Suprapubic skin (tissue), 4 donors: Measurements from ENCODE around the gene SOWAHA. TPM values are rescaled to one million over a fixed set of nuclear protein-coding genes. Genes with fewer than 3 reads are reported as not detected.

Source experiments
- DNase-seq, 2 donors: peaks; one replicate each; pipeline ENCODE4 v3.0.0-alpha.2; 2019; ENCODE audit warnings: low spot score in 2 of 2
- H3K27ac ChIP-seq: fragments of 200-600 bp; sonication (generic); one replicate; pipeline ENCODE4 v1.5.1; 2019
- H3K27me3 ChIP-seq: fragments of 200-600 bp; sonication (generic); one replicate; pipeline ENCODE4 v1.5.1; 2019
- H3K36me3 ChIP-seq: fragments of 200-600 bp; sonication (generic); one replicate; pipeline ENCODE4 v1.5.1; 2019
- H3K4me1 ChIP-seq: fragments of 200-600 bp; sonication (generic); one replicate; pipeline ENCODE4 v1.5.1; 2019
- H3K4me3 ChIP-seq: fragments of 200-600 bp; sonication (generic); one replicate; pipeline ENCODE4 v1.5.1; 2019; ENCODE audit warnings: mild to moderate bottlenecking
- H3K9me3 ChIP-seq: fragments of 200-600 bp; sonication (generic); one replicate; pipeline ENCODE4 v1.5.1; 2019
- EP300 ChIP-seq: sonication (generic); formaldehyde crosslinking; IDR thresholded peaks from one replicate; pipeline ENCODE4 v1.6.1; 2017; ENCODE audit warnings: antibody characterized with exemption
- POLR2A ChIP-seq, 2 donors: fragments of 450-650 bp; IDR thresholded peaks; one replicate each; pipeline ENCODE4 v1.6.1; 2017; ENCODE audit warnings: antibody characterized with exemption in 2 of 2, mild to moderate bottlenecking in 2 of 2, moderate library complexity in 2 of 2
- POLR2AphosphoS5 ChIP-seq, 3 donors: sonication (generic); formaldehyde crosslinking; IDR thresholded peaks; one replicate each; pipeline ENCODE4 v1.6.1; 2017; ENCODE audit warnings: antibody characterized with exemption in 3 of 3
- WGBS: methylation state at CpG from one replicate; pipeline ENCODE4 v1.1.5; 2018; 5-methylcytosine and 5-hydroxymethylcytosine counted together
- total RNA-seq, 4 donors: library from RNA; depleted of rRNA; stranded (reverse); fragments of >200 nt; gene quantifications; one replicate each; pipeline ENCODE4 v1.1.0, GENCODE V29; 2016
- TF ChIP-seq, protein P1 (sequence below), 2 donors: fragments of 200-600 bp in 1 of 2; fragments of 450-650 bp in 1 of 2; sonication (generic) in 1 of 2; IDR thresholded peaks; one replicate each; pipeline ENCODE4 v1.5.1; 2016 to 2019; ENCODE audit warnings: antibody characterized with exemption in 2 of 2, mild to moderate bottlenecking in 1 of 2, moderate library complexity in 1 of 2

The SOWAHA gene
- total RNA-seq, 4 donors from 2014 or later = 0.23 to 0.93 (median 0.48) TPM; not detected in 1

DNA sequence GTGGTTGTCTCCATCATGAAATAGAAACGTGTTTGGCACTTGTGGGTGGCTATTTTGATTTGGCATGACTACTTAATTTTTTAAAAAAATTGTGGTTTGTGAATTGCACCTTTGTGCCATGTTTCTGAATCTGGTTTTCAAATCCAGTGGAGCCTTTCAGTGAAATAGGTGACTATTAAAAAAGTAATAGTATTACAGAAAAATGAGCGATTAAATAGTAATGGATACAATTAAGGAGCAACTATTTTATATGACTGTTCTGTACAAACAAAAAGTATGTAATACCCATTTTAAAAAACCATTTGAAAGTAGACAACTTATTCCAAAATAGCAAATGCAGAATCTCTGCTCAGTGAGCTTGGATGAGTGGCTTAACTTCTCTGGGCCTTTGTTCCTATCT, 3.0 kb downstream of the SOWAHA start:
- peaks cover 32% of the 10 kb centered on the region for H3K27me3 ChIP-seq
- H3K4me1 ChIP-seq = peaks cover 29% of the 10 kb centered on the region

DNA sequence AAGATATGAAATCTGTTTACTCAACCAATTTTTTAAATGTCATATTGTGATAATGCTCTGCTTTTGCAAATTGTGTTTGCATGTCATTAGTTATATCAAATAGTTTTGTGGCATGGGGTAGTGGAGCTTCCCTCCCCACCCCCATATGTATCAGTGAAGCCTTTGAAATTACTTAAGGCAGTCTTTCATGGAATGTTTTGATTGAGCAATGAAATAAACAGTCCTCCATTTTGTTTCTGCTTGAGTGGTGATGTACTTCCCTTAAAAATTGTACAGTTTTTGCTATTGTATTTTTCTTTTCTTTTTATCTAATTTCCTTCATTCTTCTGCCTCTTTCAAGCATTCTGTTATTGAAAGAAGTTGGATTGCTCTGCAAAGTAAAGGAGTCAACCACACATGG, 3.5 kb downstream of the SOWAHA start:
- Histone ChIP-seq H3K27ac (no peak overlapping the region), H3K4me1 (peaks cover 29% of the 10 kb centered on the region), H3K36me3 (no peaks in the 10 kb centered on the region), H3K9me3 (no peaks in the 10 kb centered on the region), H3K27me3 (peaks cover 28% of the 10 kb centered on the region), H3K4me3 (no peak overlapping the region)
- no peak for DNase-seq
- TF ChIP-seq, protein P1, sequence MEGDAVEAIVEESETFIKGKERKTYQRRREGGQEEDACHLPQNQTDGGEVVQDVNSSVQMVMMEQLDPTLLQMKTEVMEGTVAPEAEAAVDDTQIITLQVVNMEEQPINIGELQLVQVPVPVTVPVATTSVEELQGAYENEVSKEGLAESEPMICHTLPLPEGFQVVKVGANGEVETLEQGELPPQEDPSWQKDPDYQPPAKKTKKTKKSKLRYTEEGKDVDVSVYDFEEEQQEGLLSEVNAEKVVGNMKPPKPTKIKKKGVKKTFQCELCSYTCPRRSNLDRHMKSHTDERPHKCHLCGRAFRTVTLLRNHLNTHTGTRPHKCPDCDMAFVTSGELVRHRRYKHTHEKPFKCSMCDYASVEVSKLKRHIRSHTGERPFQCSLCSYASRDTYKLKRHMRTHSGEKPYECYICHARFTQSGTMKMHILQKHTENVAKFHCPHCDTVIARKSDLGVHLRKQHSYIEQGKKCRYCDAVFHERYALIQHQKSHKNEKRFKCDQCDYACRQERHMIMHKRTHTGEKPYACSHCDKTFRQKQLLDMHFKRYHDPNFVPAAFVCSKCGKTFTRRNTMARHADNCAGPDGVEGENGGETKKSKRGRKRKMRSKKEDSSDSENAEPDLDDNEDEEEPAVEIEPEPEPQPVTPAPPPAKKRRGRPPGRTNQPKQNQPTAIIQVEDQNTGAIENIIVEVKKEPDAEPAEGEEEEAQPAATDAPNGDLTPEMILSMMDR (IDR thresholded peaks at IDR 0.05) = no peak
- TF ChIP-seq EP300 = no peak
- no peak for TF ChIP-seq POLR2AphosphoS5 (IDR thresholded peaks at IDR 0.05)
- TF ChIP-seq POLR2A (IDR thresholded peaks at IDR 0.05) = no peak

More for the DNA sequence above, 3.0 kb downstream of the SOWAHA start:
- TF ChIP-seq POLR2A (IDR thresholded peaks at IDR 0.05) = no peak
- TF ChIP-seq POLR2AphosphoS5 (IDR thresholded peaks at IDR 0.05) = no peak
- TF ChIP-seq EP300 = no peak
- TF ChIP-seq, protein P1 (IDR thresholded peaks at IDR 0.05) = no peak
- Histone ChIP-seq H3K36me3 (no peaks in the 10 kb centered on the region), H3K4me3 (no peak overlapping the region), H3K9me3 (no peaks in the 10 kb centered on the region), H3K27ac (no peak overlapping the region)
- DNase-seq = no peak
- WGBS = 85% methylated on average over 2 of the region's 2 CpGs

DNA sequence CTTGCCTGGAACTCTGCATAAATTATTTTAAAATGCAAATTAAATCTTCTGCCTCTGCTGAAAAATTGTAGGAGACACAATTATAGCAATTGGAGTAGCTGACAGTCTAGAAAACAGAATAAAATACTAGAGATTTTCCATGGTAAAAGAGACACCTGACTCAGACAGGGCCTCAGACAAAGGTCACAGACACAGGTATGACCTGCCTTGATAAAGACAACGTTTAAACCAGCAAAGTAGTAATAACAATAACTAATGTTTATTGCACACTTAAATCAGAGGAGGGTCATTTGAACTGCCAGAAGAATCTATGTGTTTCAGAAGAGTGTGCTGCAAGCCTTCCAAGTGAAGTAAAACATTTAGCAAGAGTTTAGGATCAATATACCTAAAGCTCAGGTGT, 3.9 kb downstream of the SOWAHA start:
- Histone ChIP-seq H3K36me3 (no peaks in the 10 kb centered on the region), H3K9me3 (no peaks in the 10 kb centered on the region), H3K27ac (no peak overlapping the region), H3K4me3 (no peak overlapping the region), H3K4me1 (peaks cover 29% of the 10 kb centered on the region), H3K27me3 (peaks cover 23% of the 10 kb centered on the region)
- WGBS = 61% methylated on average over 1 of the region's 1 CpG
- no peak for DNase-seq
- TF ChIP-seq EP300 = no peak
- TF ChIP-seq, protein P1 (IDR thresholded peaks at IDR 0.05) = no peak
- no peak for TF ChIP-seq POLR2A (IDR thresholded peaks at IDR 0.05)
- TF ChIP-seq POLR2AphosphoS5 (IDR thresholded peaks at IDR 0.05) = no peak

DNA sequence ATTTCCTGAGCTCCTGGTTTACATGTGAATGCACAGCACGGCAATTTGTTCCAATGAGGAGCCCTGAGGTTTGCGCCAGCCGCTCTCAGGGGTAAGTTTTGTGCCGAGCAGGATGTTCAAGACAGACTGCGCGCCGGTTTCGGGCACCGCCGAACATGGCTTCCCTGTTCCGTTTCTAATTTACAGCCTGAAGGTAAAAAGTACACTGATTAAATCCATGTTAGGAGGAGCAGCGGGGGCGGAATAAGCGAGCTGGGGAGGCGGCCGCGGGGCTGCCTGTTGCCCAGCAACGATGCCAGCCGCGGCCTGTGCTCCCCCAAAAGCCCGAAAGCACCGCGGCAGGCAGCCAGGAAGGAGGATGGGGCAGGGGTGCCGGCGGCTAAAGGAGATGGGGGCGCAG, 6.4 kb downstream of the SOWAHA start:
- TF ChIP-seq EP300 (no peak), POLR2A (IDR thresholded peaks at IDR 0.05) (no peak), POLR2AphosphoS5 (IDR thresholded peaks at IDR 0.05) (no peak)
- TF ChIP-seq, protein P1 (IDR thresholded peaks at IDR 0.05) = no peak
- H3K27me3 ChIP-seq = peaks cover 3% of the 10 kb centered on the region
- H3K4me1 ChIP-seq = peaks cover 18% of the 10 kb centered on the region
- no peak overlapping the region for H3K4me3 ChIP-seq
- H3K27ac ChIP-seq = no peak overlapping the region
- peak in 1 of 2 donors; percentile 74 for DNase-seq
- WGBS = 32% methylated on average over 26 of the region's 26 CpGs
- H3K9me3 ChIP-seq = no peaks in the 10 kb centered on the region
- no peaks in the 10 kb centered on the region for H3K36me3 ChIP-seq

DNA sequence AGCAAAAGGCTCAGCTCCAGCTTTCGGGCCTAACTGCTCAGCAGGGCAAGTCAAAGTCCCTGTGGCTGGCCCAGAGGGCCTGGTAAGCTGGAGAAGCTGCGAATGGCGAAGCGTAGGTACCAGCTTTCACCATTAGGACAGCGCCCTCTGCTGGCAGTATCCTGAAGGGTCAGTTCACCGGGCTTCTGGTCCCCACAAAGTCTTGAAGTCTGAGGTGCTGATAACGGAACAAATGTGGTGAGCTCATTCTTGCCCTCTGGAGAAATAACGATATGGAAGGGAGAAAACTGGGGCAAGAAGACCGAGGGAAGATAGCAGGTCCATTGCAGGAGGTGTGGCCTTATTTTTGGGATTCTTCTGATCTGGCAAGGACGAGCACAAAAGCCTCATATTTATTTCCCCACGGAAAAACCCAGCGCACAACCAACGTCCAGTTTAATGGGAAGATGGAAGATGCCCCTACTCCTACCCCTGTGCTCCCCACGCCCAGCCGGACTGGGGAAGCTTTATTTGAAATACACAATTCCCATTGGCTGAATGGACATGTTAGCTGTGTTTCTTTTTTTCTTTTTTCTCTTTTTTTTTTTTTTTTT, 7.2 kb downstream of the SOWAHA start:
- Histone ChIP-seq H3K4me3 (no peak overlapping the region), H3K27ac (no peak overlapping the region), H3K36me3 (no peaks in the 10 kb centered on the region), H3K27me3 (peaks cover 3% of the 10 kb centered on the region), H3K4me1 (peaks cover 19% of the 10 kb centered on the region), H3K9me3 (no peaks in the 10 kb centered on the region)
- DNase-seq = peak; percentile 92 to 96
- 31% methylated on average over 11 of the region's 15 CpGs for WGBS
- TF ChIP-seq, protein P1 (IDR thresholded peaks at IDR 0.05) = peak; percentile 88 to 92
- TF ChIP-seq POLR2A (IDR thresholded peaks at IDR 0.05) = no peak
